ENCODE results near the gene EMILIN2. TPM values are rescaled to one million over a fixed set of nuclear protein-coding genes. Genes with fewer than 3 reads are reported as not detected.

The EMILIN2 gene
- polyA plus RNA-seq, 1 donor (not counting 4 experiments of a cell fraction or from before 2014, with no cell fraction given) = 0.07 TPM

GRCh38 chr18:2893056-2893455, 46.2 kb downstream of the EMILIN2 start:
- no peak overlapping the region for H3K27ac ChIP-seq (ENCODE audit: control insufficient read depth, insufficient read depth, low read length)
- no peaks in the 10 kb centered on the region for H3K4me1 ChIP-seq (ENCODE audit: control insufficient read depth, extremely low read depth, insufficient read depth, low read length)
- H3K36me3 ChIP-seq (ENCODE audit: control insufficient read depth in 2 of 2, extremely low read depth in 1 of 2, insufficient read depth in 2 of 2, low read length in 2 of 2) = no peaks in the 10 kb centered on the region
- H3K27me3 ChIP-seq (ENCODE audit: control insufficient read depth, extremely low read depth, insufficient read depth, low read length) = no peaks in the 10 kb centered on the region
- H3K9me1 ChIP-seq (ENCODE audit: control insufficient read depth, extremely low read depth, insufficient read depth, low read length) = no peaks in the 10 kb centered on the region
- no peak overlapping the region for H3K9ac ChIP-seq (ENCODE audit: control insufficient read depth, extremely low read depth, insufficient read depth, low read length)
- dilution Hi-C loops (cut with MboI; ENCODE audit: extremely low pct_ligation_motif_present, low sequenced_read_pairs) = no loop called here
- no peaks in the 10 kb centered on the region for H3K79me2 ChIP-seq (ENCODE audit: control insufficient read depth, insufficient read depth, low read length)
- no peak for TF ChIP-seq EZH2 (IDR thresholded peaks at IDR 0.05; ENCODE audit: low read length)
- TF ChIP-seq, protein P1, sequence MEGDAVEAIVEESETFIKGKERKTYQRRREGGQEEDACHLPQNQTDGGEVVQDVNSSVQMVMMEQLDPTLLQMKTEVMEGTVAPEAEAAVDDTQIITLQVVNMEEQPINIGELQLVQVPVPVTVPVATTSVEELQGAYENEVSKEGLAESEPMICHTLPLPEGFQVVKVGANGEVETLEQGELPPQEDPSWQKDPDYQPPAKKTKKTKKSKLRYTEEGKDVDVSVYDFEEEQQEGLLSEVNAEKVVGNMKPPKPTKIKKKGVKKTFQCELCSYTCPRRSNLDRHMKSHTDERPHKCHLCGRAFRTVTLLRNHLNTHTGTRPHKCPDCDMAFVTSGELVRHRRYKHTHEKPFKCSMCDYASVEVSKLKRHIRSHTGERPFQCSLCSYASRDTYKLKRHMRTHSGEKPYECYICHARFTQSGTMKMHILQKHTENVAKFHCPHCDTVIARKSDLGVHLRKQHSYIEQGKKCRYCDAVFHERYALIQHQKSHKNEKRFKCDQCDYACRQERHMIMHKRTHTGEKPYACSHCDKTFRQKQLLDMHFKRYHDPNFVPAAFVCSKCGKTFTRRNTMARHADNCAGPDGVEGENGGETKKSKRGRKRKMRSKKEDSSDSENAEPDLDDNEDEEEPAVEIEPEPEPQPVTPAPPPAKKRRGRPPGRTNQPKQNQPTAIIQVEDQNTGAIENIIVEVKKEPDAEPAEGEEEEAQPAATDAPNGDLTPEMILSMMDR (optimal IDR thresholded peaks at IDR 0.05 in 1 of 3, IDR thresholded peaks at IDR 0.05 in 1 of 3, conservative IDR thresholded peaks at IDR 0.05 in 1 of 3; ENCODE audit: extremely low read depth in 1 of 3, insufficient read depth in 2 of 3, low read length in 3 of 3) = no peak
- H2AFZ ChIP-seq (ENCODE audit: control insufficient read depth, low read length) = no peak overlapping the region
- no peak overlapping the region for H3K4me3 ChIP-seq (ENCODE audit: control insufficient read depth in 2 of 3, extremely low read depth in 1 of 3, insufficient read depth in 2 of 3, low read depth in 1 of 3, low read length in 3 of 3)
- H3K9me3 ChIP-seq (ENCODE audit: control insufficient read depth, low read depth, low read length) = no peaks in the 10 kb centered on the region
- DNase-seq (ENCODE audit: low read depth, low spot score) = no peak
- FAIRE-seq = no peak
- no peak overlapping the region for H3K4me2 ChIP-seq (ENCODE audit: control insufficient read depth, extremely low read depth, insufficient read depth, low read depth, low read length)
- H4K20me1 ChIP-seq (ENCODE audit: control insufficient read depth, extremely low read depth, insufficient read depth, low read length) = no peaks in the 10 kb centered on the region

DNA sequence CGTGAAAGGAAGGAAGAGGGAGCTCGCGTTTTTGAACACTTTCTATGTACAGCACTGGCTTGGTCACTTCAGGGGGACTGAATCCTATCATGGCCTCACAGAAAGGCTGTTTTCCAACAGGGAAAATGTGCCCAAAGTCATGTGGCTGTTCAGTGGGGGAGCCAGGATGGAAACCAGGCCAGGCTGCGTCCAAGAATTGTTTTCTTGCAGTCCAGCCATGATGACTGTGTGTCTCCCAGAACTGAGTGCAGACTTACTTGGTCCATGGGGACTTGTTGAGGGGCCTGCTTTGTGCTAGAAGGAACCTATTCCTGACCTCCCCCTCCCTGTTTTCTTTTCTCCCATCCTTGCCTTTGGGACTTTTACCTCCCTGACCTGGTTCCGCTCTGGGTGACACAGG, 46.9 kb downstream of the EMILIN2 start:
- no peak for FAIRE-seq
- DNase-seq (ENCODE audit: low read depth, low spot score) = no peak
- Histone ChIP-seq H3K79me2 (ENCODE audit: control insufficient read depth, insufficient read depth, low read length) (no peaks in the 10 kb centered on the region), H3K27me3 (ENCODE audit: control insufficient read depth, extremely low read depth, insufficient read depth, low read length) (peaks cover 2% of the 10 kb centered on the region), H3K36me3 (ENCODE audit: control insufficient read depth in 2 of 2, extremely low read depth in 1 of 2, insufficient read depth in 2 of 2, low read length in 2 of 2) (no peaks in the 10 kb centered on the region), H3K4me3 (ENCODE audit: control insufficient read depth in 2 of 3, extremely low read depth in 1 of 3, insufficient read depth in 2 of 3, low read depth in 1 of 3, low read length in 3 of 3) (no peak overlapping the region), H4K20me1 (ENCODE audit: control insufficient read depth, extremely low read depth, insufficient read depth, low read length) (no peaks in the 10 kb centered on the region), H3K9me1 (ENCODE audit: control insufficient read depth, extremely low read depth, insufficient read depth, low read length) (no peaks in the 10 kb centered on the region), H3K4me1 (ENCODE audit: control insufficient read depth, extremely low read depth, insufficient read depth, low read length) (no peaks in the 10 kb centered on the region), H3K27ac (ENCODE audit: control insufficient read depth, insufficient read depth, low read length) (no peak overlapping the region), H3K9ac (ENCODE audit: control insufficient read depth, extremely low read depth, insufficient read depth, low read length) (no peak overlapping the region), H3K9me3 (ENCODE audit: control insufficient read depth, low read depth, low read length) (no peaks in the 10 kb centered on the region), H3K4me2 (ENCODE audit: control insufficient read depth, extremely low read depth, insufficient read depth, low read depth, low read length) (no peak overlapping the region), H2AFZ (ENCODE audit: control insufficient read depth, low read length) (no peak overlapping the region)
- dilution Hi-C loops (cut with MboI; ENCODE audit: extremely low pct_ligation_motif_present, low sequenced_read_pairs) = no loop called here
- TF ChIP-seq, protein P1 (optimal IDR thresholded peaks at IDR 0.05 in 1 of 3, IDR thresholded peaks at IDR 0.05 in 1 of 3, conservative IDR thresholded peaks at IDR 0.05 in 1 of 3; ENCODE audit: extremely low read depth in 1 of 3, insufficient read depth in 2 of 3, low read length in 3 of 3) = no peak
- no peak for TF ChIP-seq EZH2 (IDR thresholded peaks at IDR 0.05; ENCODE audit: low read length)

Data from keratinocyte (primary cell).